ENCODE data around the gene BTBD7. TPM values are rescaled to one million over a fixed set of nuclear protein-coding genes. Genes with fewer than 3 reads are reported as not detected.
A peak's percentile ranks its signal among the peaks of the same experiment; 100 is the strongest.

Gene BTBD7
- total and polyA plus RNA-seq, 2 of the 4 experiments (the other 2 are of a cell fraction) = 11.9 to 30.5 TPM

GRCh38 chr14:93228550-93228949 is 104.3 kb downstream of the BTBD7 start:
- WGBS, 2 experiments (ENCODE audit: extremely low coverage in 2 of 2, insufficient read length in 1 of 2) = no CpG with 5 or more reads among the region's 8 CpGs
- H2BK15ac ChIP-seq (ENCODE audit: low read depth, low read length) = no peak overlapping the region
- H3K4me1 ChIP-seq (ENCODE audit: control insufficient read depth, insufficient read depth, low read length) = peaks cover 2% of the 10 kb centered on the region; the same call in 1 of the 2 replicates
- ATAC-seq (ENCODE audit: low read depth) (no peak), DNase-seq (no peak)
- POLR2A ChIA-PET (ENCODE audit: unreplicated experiment) = no interaction called here
- peak; percentile 55; the same call in 1 of the 2 replicates for TF ChIP-seq MAFK (IDR thresholded peaks at IDR 0.05; ENCODE audit: low read depth, low read length)
- no peak for TF ChIP-seq SMC3 (IDR thresholded peaks at IDR 0.05; ENCODE audit: low read depth, low read length)
- H4K5ac ChIP-seq (ENCODE audit: low read depth, low read length) = no peak overlapping the region
- no peak overlapping the region for H2BK5ac ChIP-seq (ENCODE audit: low read depth, low read length, poor library complexity, severe bottlenecking)
- H3K23ac ChIP-seq (ENCODE audit: low read depth, low read length) = no peak overlapping the region
- CTCF ChIA-PET = no interaction called here
- no peak overlapping the region for H2AK5ac ChIP-seq (ENCODE audit: low read depth, low read length)
- no peak overlapping the region for H3K4me2 ChIP-seq (ENCODE audit: low read depth, low read length)
- H3K9me3 ChIP-seq (ENCODE audit: control insufficient read depth, insufficient read depth, low read length) = no peaks in the 10 kb centered on the region
- no peak overlapping the region for H2BK20ac ChIP-seq (ENCODE audit: low read depth, low read length)
- no TSS peak for BruUV-seq (replicated peaks)
- H4K8ac ChIP-seq (ENCODE audit: low read depth in 2 of 2, low read length in 2 of 2) = no peak overlapping the region
- H3K18ac ChIP-seq (ENCODE audit: low read depth, low read length) = no peak overlapping the region
- no peak overlapping the region for H2AK9ac ChIP-seq (replicated peaks; ENCODE audit: low read depth, low read length, poor library complexity)
- H3K4me3 ChIP-seq (ENCODE audit: insufficient read depth, low read depth, low read length) = no peak overlapping the region
- no peak overlapping the region for H4K91ac ChIP-seq (ENCODE audit: insufficient read depth, low read depth, low read length)
- peaks cover 9% of the 10 kb centered on the region; the same call in 1 of the 2 replicates for H3K9me1 ChIP-seq (ENCODE audit: insufficient read depth, low read length)
- dilution Hi-C loops (cut with HindIII; ENCODE audit: low sequenced_read_pairs, unreplicated experiment) (no loop called here), intact Hi-C loops (cut with micrococcal nuclease) (no loop called here), in situ Hi-C loops (cut with MboI; ENCODE audit: low sequenced_read_pairs) (no loop called here)
- H2AFZ ChIP-seq (replicated peaks; ENCODE audit: low read length, poor library complexity) = no peak overlapping the region
- H3K27ac ChIP-seq (ENCODE audit: insufficient read depth, low read length) = no peak overlapping the region
- no peaks in the 10 kb centered on the region for H4K20me1 ChIP-seq (ENCODE audit: insufficient read depth, low read length)
- peaks cover 19% of the 10 kb centered on the region for H3K36me3 ChIP-seq (ENCODE audit: control insufficient read depth, insufficient read depth, low read length)
- no peak overlapping the region for H3K4ac ChIP-seq (ENCODE audit: low read depth, low read length)
- H3K9ac ChIP-seq (ENCODE audit: low read depth, low read length) = no peak overlapping the region
- no peak overlapping the region for H2BK120ac ChIP-seq (ENCODE audit: low read depth, low read length)
- H3K27me3 ChIP-seq (ENCODE audit: control insufficient read depth, insufficient read depth, low read length) = no peaks in the 10 kb centered on the region
- no peak overlapping the region for H3K56ac ChIP-seq (ENCODE audit: extremely low read depth, insufficient read depth, low read length)
- no peak overlapping the region for H3K14ac ChIP-seq (replicated peaks; ENCODE audit: low read depth, low read length)
- H3K79me1 ChIP-seq (ENCODE audit: low read depth in 1 of 2, low read length in 2 of 2) = no peaks in the 10 kb centered on the region

All from IMR-90 (cell line).